Camera-type eye (tissue), 1 donor: ENCODE measurements around the gene BIRC7. TPM values are rescaled to one million over a fixed set of nuclear protein-coding genes. Genes with fewer than 3 reads are reported as not detected.

Experiments used
- total RNA-seq: library from RNA; depleted of rRNA; stranded (reverse); fragments of >200 nt; gene quantifications from one replicate; pipeline ENCODE4 v1.2.3, GENCODE V29; 2014

The BIRC7 gene
- total RNA-seq: 33.8 TPM

GRCh38 chr20:63235399-63235983 is at the start of gene BIRC7:
TSS of gene BIRC7 (plus strand) at chr20:63235905. CDS start at chr20:63236097, 192 bp downstream.

GRCh38 chr20:63216041-63216848 is 19.5 kb upstream of the BIRC7 start, which contains the start of gene YTHDF1:
TSS of gene YTHDF1 (minus strand) at chr20:63216131. CDS start at chr20:63215892, 239 bp downstream.

GRCh38 chr20:63254232-63254605 is 18.5 kb downstream of the BIRC7 start, which contains the start of gene NKAIN4:
TSS of gene NKAIN4 (minus strand) at chr20:63254463. CDS start at chr20:63254450, 13 bp downstream.

GRCh38 chr20:63272105-63273058 is 36.7 kb downstream of the BIRC7 start, which contains the start of gene ARFGAP1:
TSS of gene ARFGAP1 (plus strand) at chr20:63272813. CDS start at chr20:63275581, 2,768 bp downstream.

Other genes starting within 250 kb of the BIRC7 start
- gene BHLHE23, start 228.9 kb upstream of the BIRC7 start, total RNA-seq: 4.7 TPM
- gene YTHDF1, start 19.8 kb upstream of the BIRC7 start, total RNA-seq: 37.3 TPM
- gene NKAIN4, start 18.6 kb downstream of the BIRC7 start, total RNA-seq: 24.6 TPM
- 97.1 TPM for gene ARFGAP1, start 36.9 kb downstream of the BIRC7 start, total RNA-seq
- 4.7 TPM for gene COL20A1, start 57.3 kb downstream of the BIRC7 start, total RNA-seq
- gene CHRNA4, start 125.4 kb downstream of the BIRC7 start, total RNA-seq: 12.0 TPM
- gene KCNQ2, start 236.8 kb downstream of the BIRC7 start, total RNA-seq: 31.6 TPM